Medulla oblongata (tissue), 1 donor: ENCODE results near the gene LRP8.
A peak's percentile ranks its signal among the peaks of the same experiment; 100 is the strongest.

Experiments used
- DNase-seq: peaks from one replicate; pipeline ENCODE4 v3.0.0-alpha.2; 2015; ENCODE audit errors: extremely low spot score

LRP8 gene

GRCh38 chr1:53323316-53323715, 4.6 kb downstream of the LRP8 start:
- no peak for DNase-seq

GRCh38 chr1:53321776-53322602, 5.9 kb downstream of the LRP8 start:
- no peak for DNase-seq

- DNase-seq: no peak
These were observed 6.5 kb downstream of the LRP8 start for GRCh38 chr1:53321366-53321765.

- DNase-seq: no peak
These were observed 7.2 kb downstream of the LRP8 start for GRCh38 chr1:53320646-53321045.

DNA sequence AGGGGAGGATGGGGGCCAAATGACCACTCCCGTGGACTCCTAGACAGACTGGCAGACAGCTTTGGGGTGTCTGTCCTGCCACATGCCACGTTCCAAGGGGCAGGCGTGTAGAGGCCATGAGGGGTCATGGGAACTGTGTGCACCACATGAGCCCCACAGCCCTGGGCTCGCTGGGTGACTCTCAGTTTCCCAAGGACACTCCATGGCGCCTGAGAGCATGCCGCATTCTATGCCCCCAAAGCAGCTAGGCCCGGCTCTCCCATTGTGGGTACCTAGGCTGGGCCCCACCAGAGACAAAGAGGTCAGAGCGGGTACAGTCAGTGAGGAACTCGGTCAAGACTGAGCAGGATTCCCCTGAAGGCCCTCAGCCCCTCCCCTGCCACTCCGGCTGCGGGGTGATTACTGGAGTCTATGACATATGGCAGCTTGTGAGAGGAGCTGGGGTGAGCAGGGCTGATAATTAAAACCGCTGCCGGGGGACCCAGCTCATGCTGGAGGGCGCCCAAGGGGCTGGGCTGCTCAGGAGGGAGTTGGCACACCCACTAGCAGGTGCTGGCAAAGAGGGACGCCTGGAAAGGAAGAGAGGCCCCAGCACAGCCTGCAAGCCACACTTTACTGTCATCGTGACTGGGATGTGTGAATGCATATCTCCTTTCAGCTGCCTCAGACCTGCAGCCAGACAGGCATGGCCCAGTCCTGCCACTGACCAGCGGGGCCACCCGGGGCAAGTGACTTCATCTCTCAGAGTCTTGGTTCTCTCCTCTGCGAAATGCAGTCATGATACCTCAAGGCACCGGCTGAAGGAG, 8.4 kb downstream of the LRP8 start:
- DNase-seq: no peak

- DNase-seq: no peak
These were observed 10.0 kb downstream of the LRP8 start for GRCh38 chr1:53317646-53318539.

DNA sequence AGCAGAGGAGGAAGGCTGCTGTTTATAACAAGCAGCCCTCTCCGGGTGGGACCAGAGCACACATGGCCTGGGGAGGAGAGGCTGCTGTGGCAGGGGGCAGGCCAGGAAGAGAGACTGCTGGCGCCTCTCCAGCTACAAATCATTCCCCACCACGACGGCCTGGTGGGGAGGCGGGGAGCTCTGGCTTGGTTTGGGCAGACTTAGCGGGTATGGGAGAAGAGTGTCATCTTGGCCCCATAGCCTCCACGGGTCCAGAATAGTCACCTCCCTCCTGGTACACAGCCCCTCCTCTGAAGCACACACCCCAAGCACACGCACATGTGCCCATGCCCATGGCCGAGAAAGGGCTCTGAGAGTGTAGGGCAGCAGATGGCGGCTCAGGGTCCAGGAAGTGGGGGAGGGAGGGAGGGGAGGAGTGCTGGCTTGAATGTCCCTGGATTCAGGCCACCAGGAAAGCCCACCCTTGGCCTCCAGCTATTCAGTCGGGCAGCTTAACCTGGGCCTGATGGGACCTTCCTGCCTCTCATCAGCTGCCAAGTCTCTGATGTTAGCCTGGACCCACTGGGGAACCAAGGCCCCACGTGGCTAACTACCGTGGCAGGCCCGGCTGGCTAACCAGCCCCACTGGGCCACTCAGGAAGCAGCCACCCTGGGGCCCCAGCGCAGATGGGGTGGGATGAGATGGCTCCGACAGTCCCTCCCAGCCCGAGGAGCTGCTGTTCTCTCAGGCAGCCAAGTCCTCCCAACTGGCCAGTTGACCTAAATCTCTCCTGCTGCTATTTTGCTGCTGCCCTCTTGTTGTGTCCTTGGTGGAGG, 10.9 kb downstream of the LRP8 start:
- DNase-seq: peak; percentile 20

DNA sequence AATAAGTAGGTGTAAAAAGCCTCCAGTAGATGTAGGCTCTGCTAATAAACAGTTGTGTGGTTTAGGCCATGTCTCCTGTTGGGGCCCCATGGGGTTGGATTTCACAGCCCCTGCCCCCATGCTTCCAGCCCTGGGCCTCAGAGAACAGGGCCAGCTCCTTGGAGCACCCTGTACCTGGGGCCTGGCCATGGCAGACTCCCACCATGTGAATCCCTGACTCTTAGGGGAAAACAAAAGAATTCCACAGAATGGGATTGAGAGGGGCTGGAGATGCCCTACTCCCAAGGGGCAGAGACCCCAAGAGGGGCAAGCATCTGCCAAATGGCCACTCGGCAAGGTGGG, 11.5 kb downstream of the LRP8 start:
- no peak for DNase-seq

DNA sequence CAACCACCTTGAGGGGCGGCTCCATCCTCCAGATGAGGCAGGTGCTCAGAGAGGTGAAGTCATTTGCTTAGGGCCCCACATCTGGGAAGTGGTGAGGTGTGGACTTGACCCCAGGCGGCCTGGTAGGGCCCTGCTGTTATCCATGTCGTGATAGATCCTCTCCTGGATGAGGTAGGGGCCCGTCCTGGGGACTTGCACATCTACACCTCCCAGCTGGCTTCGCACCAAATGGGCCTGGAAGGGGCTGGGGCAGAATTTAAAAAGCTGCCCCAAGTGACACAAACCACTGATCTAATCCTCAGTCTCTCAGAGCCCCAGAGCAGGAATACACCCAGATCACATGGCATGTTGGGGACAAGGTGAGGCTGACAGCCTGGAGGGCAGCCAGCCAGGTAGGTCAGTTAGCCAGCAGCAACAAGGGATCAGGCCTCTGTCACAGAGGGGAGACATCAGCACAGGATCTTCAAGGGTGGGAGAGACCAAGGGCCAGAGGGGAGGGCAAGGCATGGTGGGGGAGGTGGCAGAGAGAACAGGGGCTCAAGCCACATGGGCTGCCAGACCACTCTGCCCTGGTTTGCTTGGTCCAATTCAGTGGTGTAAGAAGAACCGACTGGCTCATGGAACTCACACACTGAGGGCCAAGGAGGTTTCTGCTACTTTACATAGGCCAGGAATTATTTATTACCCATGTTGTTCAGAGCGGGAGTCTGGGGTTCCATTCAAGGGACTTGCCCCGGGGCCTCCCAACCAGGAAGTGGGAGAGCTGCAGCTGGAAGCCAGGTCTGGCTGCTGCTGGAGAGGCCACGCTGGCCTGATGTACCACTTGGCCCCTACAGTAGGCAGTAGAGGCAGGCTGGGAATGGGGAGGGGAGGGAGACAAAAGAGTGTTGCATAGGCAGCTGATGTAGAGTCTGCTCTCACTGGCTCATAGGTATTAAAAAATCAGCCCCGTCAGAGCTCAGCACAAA, 12.1 kb downstream of the LRP8 start:
- no peak for DNase-seq

- DNase-seq: no peak
These were observed 12.8 kb downstream of the LRP8 start for GRCh38 chr1:53315046-53315445.

- no peak for DNase-seq
These were observed 13.3 kb downstream of the LRP8 start for GRCh38 chr1:53314606-53315005.

GRCh38 chr1:53314096-53314495, 13.8 kb downstream of the LRP8 start:
- no peak for DNase-seq

- no peak for DNase-seq
These were observed 14.3 kb downstream of the LRP8 start for GRCh38 chr1:53313556-53313955.

- DNase-seq: no peak
These were observed 16.1 kb downstream of the LRP8 start for GRCh38 chr1:53311702-53312305.

- no peak for DNase-seq
These were observed 16.8 kb downstream of the LRP8 start for GRCh38 chr1:53310847-53311681.

DNA sequence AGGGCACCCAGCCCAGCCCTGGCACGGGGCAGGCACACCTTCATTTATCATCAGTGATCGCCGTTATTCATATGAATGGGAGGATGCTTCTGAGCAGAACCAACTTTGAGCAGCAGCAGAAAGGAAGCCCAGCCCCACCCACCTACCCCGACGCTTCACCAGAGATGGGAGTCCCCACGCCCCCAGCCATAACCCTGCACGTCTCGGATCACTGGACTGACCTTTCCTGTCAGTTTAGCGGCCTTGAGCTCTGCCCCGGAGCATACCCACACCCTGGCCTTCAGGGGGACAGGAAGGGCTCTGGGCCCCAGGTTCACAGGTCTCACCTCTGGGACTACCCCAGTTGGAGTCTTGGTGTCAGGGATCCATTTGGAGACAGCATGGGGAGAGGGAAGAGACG, 18.1 kb downstream of the LRP8 start:
- DNase-seq: no peak

- no peak for DNase-seq
These were observed 19.4 kb downstream of the LRP8 start for GRCh38 chr1:53308506-53308905.

DNA sequence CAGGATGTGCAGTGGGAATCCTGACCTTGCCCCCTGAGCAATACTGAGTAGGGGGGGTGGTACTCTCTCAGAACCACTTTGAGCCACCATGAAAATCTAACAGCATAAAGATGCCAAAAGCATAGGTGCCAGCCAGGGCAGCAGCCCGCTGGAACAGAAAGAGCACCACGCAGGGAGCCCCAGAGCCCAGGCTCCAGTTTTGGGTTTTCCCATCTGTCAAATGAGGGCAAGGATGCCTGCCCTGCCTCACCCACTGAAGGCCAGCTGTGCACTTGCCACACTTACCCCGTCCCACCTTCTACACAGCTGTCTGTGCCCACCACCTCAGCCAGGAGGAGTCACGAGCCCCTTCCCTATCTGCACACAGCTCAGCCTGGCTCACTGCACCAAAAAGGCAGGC, 20.8 kb downstream of the LRP8 start:
- no peak for DNase-seq

DNA sequence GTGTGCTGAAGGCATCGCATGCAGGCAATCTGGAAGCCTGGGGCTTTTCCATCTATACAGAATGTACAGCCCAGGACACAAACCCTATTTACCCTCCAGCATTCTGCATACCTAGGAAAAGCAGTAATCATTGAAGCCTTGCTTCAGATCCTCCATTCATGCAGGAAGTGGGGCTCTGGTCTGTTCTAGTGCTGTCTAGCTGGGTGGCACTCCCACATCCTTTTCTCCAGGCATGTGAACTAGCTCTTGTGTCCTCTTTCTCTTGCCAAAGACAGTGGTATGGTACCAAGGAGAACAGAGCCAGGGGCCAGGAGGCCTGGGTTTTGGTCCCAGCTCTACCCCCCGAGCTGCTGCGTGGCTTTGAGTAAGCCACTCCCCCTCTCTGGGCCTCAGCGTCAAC, 21.7 kb downstream of the LRP8 start:
- peak; percentile 20 for DNase-seq
